A673 (cell line): ENCODE results near the gene ADAMTS15.

Source experiments
- CTCF ChIP-seq: fragments of 300-800, 200-600 bp; sonication (generic); conservative IDR thresholded peaks from 2 replicates; pipeline ENCODE4 v1.5.1; 2017; ENCODE audit warnings: low read depth, mild to moderate bottlenecking, antibody characterized with exemption, low read length, moderate library complexity, mixed read lengths
- EZH2 ChIP-seq: fragments of 200-600 bp; sonication (generic); IDR thresholded peaks from 2 replicates; pipeline ENCODE4 v1.6.1; 2017; ENCODE audit warnings: borderline replicate concordance, low read depth, mild to moderate bottlenecking, mixed read lengths, antibody characterized with exemption, low read length; ENCODE audit not compliant: poor library complexity, severe bottlenecking

- TF ChIP-seq CTCF: no peak
- TF ChIP-seq EZH2: no peak
Measured at GRCh38 chr11:130471731-130472433, 23.4 kb downstream of the ADAMTS15 start.
